DMS 273 (cell line): Measurements from ENCODE around the gene CEP104.

Source experiments
- DNase-seq: peaks from one replicate; lab custom pipeline; 2025; ENCODE audit not compliant: unreplicated experiment; lab: John Stamatoyannopoulos, UW

The CEP104 gene

GRCh38 chr1:3779912-3780416, 77.0 kb downstream of the CEP104 start:
- DNase-seq: no peak

- DNase-seq: peak; percentile 76
Observed at GRCh38 chr1:3779265-3779911, 77.6 kb downstream of the CEP104 start.

- DNase-seq: peak; percentile 88
Observed at GRCh38 chr1:3778590-3779264, 78.3 kb downstream of the CEP104 start.

GRCh38 chr1:3777647-3778589, 79.1 kb downstream of the CEP104 start:
- peak; percentile 51 for DNase-seq

- peak; percentile 82 for DNase-seq
Observed at GRCh38 chr1:3777078-3777547, 79.9 kb downstream of the CEP104 start.

GRCh38 chr1:3776231-3776961, 80.6 kb downstream of the CEP104 start:
- no peak for DNase-seq

GRCh38 chr1:3775490-3776230, 81.4 kb downstream of the CEP104 start:
- DNase-seq: peak; percentile 91

- no peak for DNase-seq
Observed at GRCh38 chr1:3774946-3775489, 82.0 kb downstream of the CEP104 start.

- DNase-seq: peak; percentile 42
Observed at GRCh38 chr1:3774276-3774945, 82.6 kb downstream of the CEP104 start.

GRCh38 chr1:3773572-3774275, 83.3 kb downstream of the CEP104 start:
- DNase-seq: peak; percentile 43

- peak; percentile 43 for DNase-seq
Observed at GRCh38 chr1:3772715-3773571, 84.1 kb downstream of the CEP104 start, which contains the start of gene SMIM1. Gene SMIM1, plus strand, starts transcription at chr1:3772749. Its CDS starts 2,625 bp downstream, at chr1:3775374.

- peak; percentile 81 for DNase-seq
Observed at GRCh38 chr1:3772027-3772714, 84.8 kb downstream of the CEP104 start.

GRCh38 chr1:3771108-3772026, 85.6 kb downstream of the CEP104 start:
- DNase-seq: peak; percentile 29

GRCh38 chr1:3770047-3770765, 86.8 kb downstream of the CEP104 start:
- DNase-seq: no peak

GRCh38 chr1:3768811-3769390, 88.1 kb downstream of the CEP104 start:
- DNase-seq: no peak
